ENCODE data around the gene MTMR10.

The MTMR10 gene

GRCh38 chr15:31013863-31014607 is 22.6 kb upstream of the MTMR10 start:
- no peak for DNase-seq

GRCh38 chr15:31012455-31012854 is 21.0 kb upstream of the MTMR10 start:
- DNase-seq: no peak

- DNase-seq: no peak
Observed at GRCh38 chr15:31010036-31010435, 18.6 kb upstream of the MTMR10 start.

- no peak for DNase-seq
Observed at GRCh38 chr15:31005660-31006059, 14.2 kb upstream of the MTMR10 start.

GRCh38 chr15:31004220-31004733 is 12.8 kb upstream of the MTMR10 start:
- DNase-seq: no peak

GRCh38 chr15:31001702-31002101 is 10.3 kb upstream of the MTMR10 start:
- no peak for DNase-seq

- DNase-seq: no peak
Observed at GRCh38 chr15:30999729-31000128, 8.3 kb upstream of the MTMR10 start.

- no peak for DNase-seq
Observed at GRCh38 chr15:30997270-30997669, 5.8 kb upstream of the MTMR10 start.

- DNase-seq: no peak
Observed at GRCh38 chr15:30992249-30992864, 929 bp upstream of the MTMR10 start.

- DNase-seq: no peak
Observed at GRCh38 chr15:30990446-30991254, 778 bp downstream of the MTMR10 start.

GRCh38 chr15:30990036-30990435 is 1.4 kb downstream of the MTMR10 start:
- DNase-seq: no peak

GRCh38 chr15:30985081-30985531 is 6.3 kb downstream of the MTMR10 start:
- DNase-seq: no peak

- peak in 1 of 2 experiments; percentile 14 for DNase-seq
Observed at GRCh38 chr15:30984542-30984941, 6.9 kb downstream of the MTMR10 start.

GRCh38 chr15:30984118-30984517 is 7.3 kb downstream of the MTMR10 start:
- no peak for DNase-seq

GRCh38 chr15:30979457-30979856 is 12.0 kb downstream of the MTMR10 start:
- no peak for DNase-seq

GRCh38 chr15:30978328-30978727 is 13.1 kb downstream of the MTMR10 start:
- no peak for DNase-seq

- DNase-seq: no peak
Observed at GRCh38 chr15:30974112-30974511, 17.3 kb downstream of the MTMR10 start.

- DNase-seq: no peak
Observed at GRCh38 chr15:30973379-30973778, 18.0 kb downstream of the MTMR10 start.

- DNase-seq: no peak
Observed at GRCh38 chr15:30969724-30970123, 21.7 kb downstream of the MTMR10 start.

GRCh38 chr15:30963681-30964080 is 27.7 kb downstream of the MTMR10 start:
- DNase-seq: no peak

GRCh38 chr15:30962659-30963058 is 28.8 kb downstream of the MTMR10 start:
- no peak for DNase-seq

GRCh38 chr15:30962079-30962478 is 29.3 kb downstream of the MTMR10 start:
- no peak for DNase-seq

- no peak for DNase-seq
Observed at GRCh38 chr15:30958219-30958618, 33.2 kb downstream of the MTMR10 start.

Measured in NCI-H2081 (cell line).